H7 (cell line): ENCODE data around the gene CNOT9. TPM values are rescaled to one million over a fixed set of nuclear protein-coding genes. Genes with fewer than 3 reads are reported as not detected.

ENCODE experiments used
- total RNA-seq: library from RNA; depleted of rRNA; stranded (reverse); fragments of >200 nt; shearing (Covaris generic); gene quantifications from 2 replicates; pipeline ENCODE4 v1.2.3, GENCODE V29; 2014; rRNA removed

Gene CNOT9
- total RNA-seq, 1 experiment from 2014 or later, result 95.5 TPM

Other genes starting within 250 kb of the CNOT9 start
- 0.76 TPM in 1 of 2 replicates, not detected in the other for gene CATIP, start 212.0 kb upstream of the CNOT9 start, total RNA-seq
- gene SLC11A1, start 186.6 kb upstream of the CNOT9 start, total RNA-seq, result not detected in 2 replicates
- 25.4 and 29.9 TPM in 2 replicates for gene CTDSP1, start 169.0 kb upstream of the CNOT9 start, total RNA-seq
- 0.07 and 3.0 TPM in 2 replicates for gene VIL1, start 149.7 kb upstream of the CNOT9 start, total RNA-seq
- 12.4 and 14.5 TPM in 2 replicates for gene USP37, start 488 bp upstream of the CNOT9 start, total RNA-seq
- gene PLCD4, start 39.1 kb downstream of the CNOT9 start, total RNA-seq, result not detected in 2 replicates
- 14.6 and 14.8 TPM in 2 replicates for gene ZNF142, start 90.8 kb downstream of the CNOT9 start, total RNA-seq
- 31.1 and 32.2 TPM in 2 replicates for gene BCS1L, start 90.8 kb downstream of the CNOT9 start, total RNA-seq
- 40.6 and 55.5 TPM in 2 replicates for gene RNF25, start 103.2 kb downstream of the CNOT9 start, total RNA-seq
- gene STK36, start 103.2 kb downstream of the CNOT9 start, total RNA-seq, result 20.4 and 29.4 TPM in 2 replicates
- gene TTLL4, start 142.0 kb downstream of the CNOT9 start, total RNA-seq, result 82.1 and 87.6 TPM in 2 replicates
- 14.3 and 15.4 TPM in 2 replicates for gene CYP27A1, start 213.3 kb downstream of the CNOT9 start, total RNA-seq